ENCODE results near the gene ANK3. TPM values are rescaled to one million over a fixed set of nuclear protein-coding genes. Genes with fewer than 3 reads are reported as not detected.

The ANK3 gene
- total and polyA plus RNA-seq, 2 donors (not counting 3 experiments of a cell fraction or from before 2014, with no cell fraction given) = 0.88 to 8.5 TPM

DNA sequence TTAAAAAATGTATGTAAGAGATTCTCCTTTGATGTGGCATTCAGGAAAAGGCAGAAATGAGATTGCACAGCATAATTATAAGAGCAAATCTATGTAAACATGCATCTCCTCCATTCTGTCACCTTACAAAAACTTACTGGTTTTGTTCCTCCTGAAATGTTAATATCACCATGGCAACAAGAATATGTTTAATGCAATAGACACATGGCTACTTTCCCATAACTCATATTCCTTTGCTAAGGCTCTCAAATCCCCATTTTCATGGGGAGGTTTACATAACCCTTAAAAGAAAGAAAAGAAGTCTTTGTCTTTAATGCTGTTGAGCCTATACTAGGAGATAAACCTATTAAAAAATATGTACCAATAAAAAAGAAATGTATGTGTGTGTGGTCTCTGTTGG is 136.2 kb downstream of the ANK3 start:
- DNase-seq (ENCODE audit: low read depth, low spot score) (no peak), FAIRE-seq (no peak)
- no peaks in the 10 kb centered on the region for H4K20me1 ChIP-seq (replicated peaks; ENCODE audit: control insufficient read depth, extremely low read depth, insufficient read depth, low read length)
- H3K4me2 ChIP-seq (ENCODE audit: insufficient read depth, low read length) = no peak overlapping the region
- H3K36me3 ChIP-seq (ENCODE audit: control insufficient read depth in 2 of 2, extremely low read depth in 1 of 2, insufficient read depth in 2 of 2, low read length in 2 of 2) = no peaks in the 10 kb centered on the region
- BruUV-seq (replicated peaks) = no TSS peak
- ChIA-PET CTCF (no interaction called here), POLR2A (no interaction called here)
- no peaks in the 10 kb centered on the region for H3K27me3 ChIP-seq (ENCODE audit: control insufficient read depth in 2 of 2, insufficient read depth in 2 of 2, low read length in 2 of 2)
- no peak overlapping the region for H3K4me3 ChIP-seq (replicated peaks in 1 of 3; ENCODE audit: insufficient read depth in 1 of 3, low read depth in 1 of 3, low read length in 3 of 3)
- no peaks in the 10 kb centered on the region for H3K79me2 ChIP-seq (ENCODE audit: control insufficient read depth, insufficient read depth, low read length)
- no peak overlapping the region for H2AFZ ChIP-seq (ENCODE audit: low read depth, low read length)
- no peak for TF ChIP-seq JUN (IDR thresholded peaks at IDR 0.05; ENCODE audit: borderline replicate concordance, insufficient read depth, insufficient read length, low read depth)
- TF ChIP-seq, protein P1, sequence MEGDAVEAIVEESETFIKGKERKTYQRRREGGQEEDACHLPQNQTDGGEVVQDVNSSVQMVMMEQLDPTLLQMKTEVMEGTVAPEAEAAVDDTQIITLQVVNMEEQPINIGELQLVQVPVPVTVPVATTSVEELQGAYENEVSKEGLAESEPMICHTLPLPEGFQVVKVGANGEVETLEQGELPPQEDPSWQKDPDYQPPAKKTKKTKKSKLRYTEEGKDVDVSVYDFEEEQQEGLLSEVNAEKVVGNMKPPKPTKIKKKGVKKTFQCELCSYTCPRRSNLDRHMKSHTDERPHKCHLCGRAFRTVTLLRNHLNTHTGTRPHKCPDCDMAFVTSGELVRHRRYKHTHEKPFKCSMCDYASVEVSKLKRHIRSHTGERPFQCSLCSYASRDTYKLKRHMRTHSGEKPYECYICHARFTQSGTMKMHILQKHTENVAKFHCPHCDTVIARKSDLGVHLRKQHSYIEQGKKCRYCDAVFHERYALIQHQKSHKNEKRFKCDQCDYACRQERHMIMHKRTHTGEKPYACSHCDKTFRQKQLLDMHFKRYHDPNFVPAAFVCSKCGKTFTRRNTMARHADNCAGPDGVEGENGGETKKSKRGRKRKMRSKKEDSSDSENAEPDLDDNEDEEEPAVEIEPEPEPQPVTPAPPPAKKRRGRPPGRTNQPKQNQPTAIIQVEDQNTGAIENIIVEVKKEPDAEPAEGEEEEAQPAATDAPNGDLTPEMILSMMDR (IDR thresholded peaks at IDR 0.05; ENCODE audit: extremely low read depth in 1 of 2, insufficient read depth in 1 of 2, low read depth in 1 of 2, low read length in 2 of 2) = no peak
- no peak for TF ChIP-seq GATA2 (IDR thresholded peaks at IDR 0.05; ENCODE audit: insufficient read depth, insufficient read length, low read depth, low read length)
- no peak for TF ChIP-seq POLR2AphosphoS5 (IDR thresholded peaks at IDR 0.05; ENCODE audit: insufficient read depth, low read depth, low read length)
- TF ChIP-seq POLR2A (IDR thresholded peaks at IDR 0.05; ENCODE audit: low read depth, low read length) = no peak
- TF ChIP-seq, protein P2, sequence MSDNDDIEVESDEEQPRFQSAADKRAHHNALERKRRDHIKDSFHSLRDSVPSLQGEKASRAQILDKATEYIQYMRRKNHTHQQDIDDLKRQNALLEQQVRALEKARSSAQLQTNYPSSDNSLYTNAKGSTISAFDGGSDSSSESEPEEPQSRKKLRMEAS (IDR thresholded peaks at IDR 0.05; ENCODE audit: insufficient read depth, insufficient read length) = no peak
- TF ChIP-seq MYC (IDR thresholded peaks at IDR 0.05; ENCODE audit: low read depth, low read length) = no peak
- no peak for TF ChIP-seq EZH2 (IDR thresholded peaks at IDR 0.05; ENCODE audit: borderline replicate concordance, low read depth, low read length, severe bottlenecking)
- TF ChIP-seq FOS (IDR thresholded peaks at IDR 0.05; ENCODE audit: borderline replicate concordance, insufficient read depth, low read length) = no peak
- no peaks in the 10 kb centered on the region for H3K9me3 ChIP-seq (replicated peaks; ENCODE audit: control insufficient read depth, insufficient read depth, low read length)
- no peak overlapping the region for H3K27ac ChIP-seq (ENCODE audit: insufficient read depth, low read depth, low read length)
- dilution Hi-C loops (cut with MboI; ENCODE audit: extremely low pct_ligation_motif_present, low sequenced_read_pairs) (no loop called here), intact Hi-C loops (cut with micrococcal nuclease) (no loop called here)
- no peak overlapping the region for H3K9ac ChIP-seq (replicated peaks; ENCODE audit: extremely low read depth, insufficient read depth, low read length)
- H3K4me1 ChIP-seq (ENCODE audit: control insufficient read depth, extremely low read depth, insufficient read depth, low read length) = no peaks in the 10 kb centered on the region
- H3K9me1 ChIP-seq (replicated peaks; ENCODE audit: control insufficient read depth, extremely low read depth, insufficient read depth, low read length) = no peaks in the 10 kb centered on the region
